NCI-H345 treated with DMSO at 0.1 percent for 48 hours (cell line): ENCODE results near the gene MARCHF11.

Experiments used
- DNase-seq: peaks from one replicate; lab custom pipeline; 2025; ENCODE audit not compliant: unreplicated experiment; lab: John Stamatoyannopoulos, UW

MARCHF11 gene

GRCh38 chr5:16134204-16134603 lies 45.4 kb downstream of the MARCHF11 start:
- DNase-seq, result no peak

- DNase-seq, result no peak
These were observed 47.7 kb downstream of the MARCHF11 start for GRCh38 chr5:16131878-16132277.

- no peak for DNase-seq
These were observed 50.6 kb downstream of the MARCHF11 start for GRCh38 chr5:16128944-16129343.

DNA sequence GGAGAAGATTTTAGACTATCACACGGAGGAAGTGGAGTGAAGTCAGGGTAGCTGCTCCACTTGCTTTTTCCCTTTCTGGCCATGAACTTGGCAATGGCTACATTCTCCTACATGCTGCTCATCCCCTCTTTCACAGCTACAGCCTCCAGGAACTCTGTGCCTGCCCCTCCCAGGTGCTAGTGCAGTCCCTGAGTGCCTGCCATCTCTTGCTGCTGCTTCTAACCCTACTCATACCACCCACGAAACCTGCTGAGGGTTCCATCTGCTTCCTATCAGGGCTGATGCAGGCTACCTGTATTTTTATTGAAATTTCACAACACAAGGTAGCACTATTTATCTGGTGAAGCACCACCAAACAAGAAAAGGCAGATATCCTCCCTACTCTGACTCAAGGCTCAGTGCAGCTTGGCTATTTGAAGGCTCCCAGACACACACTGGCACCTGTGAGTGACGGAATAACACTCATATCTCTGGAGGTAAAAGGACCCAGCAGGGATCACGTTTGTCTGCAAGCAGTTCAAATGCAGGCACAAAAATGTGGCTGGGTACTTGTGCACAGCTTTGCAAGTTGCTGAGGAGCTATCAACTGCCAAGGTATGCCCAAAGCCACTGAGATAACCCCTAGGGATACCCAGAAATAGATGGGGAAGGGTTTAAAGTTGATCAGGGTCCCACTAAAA lies 51.6 kb downstream of the MARCHF11 start:
- no peak for DNase-seq

GRCh38 chr5:16120579-16120978 lies 59.0 kb downstream of the MARCHF11 start:
- DNase-seq, result no peak

GRCh38 chr5:16119790-16120189 lies 59.8 kb downstream of the MARCHF11 start:
- DNase-seq, result no peak

GRCh38 chr5:16115140-16115539 lies 64.5 kb downstream of the MARCHF11 start:
- DNase-seq, result no peak

DNA sequence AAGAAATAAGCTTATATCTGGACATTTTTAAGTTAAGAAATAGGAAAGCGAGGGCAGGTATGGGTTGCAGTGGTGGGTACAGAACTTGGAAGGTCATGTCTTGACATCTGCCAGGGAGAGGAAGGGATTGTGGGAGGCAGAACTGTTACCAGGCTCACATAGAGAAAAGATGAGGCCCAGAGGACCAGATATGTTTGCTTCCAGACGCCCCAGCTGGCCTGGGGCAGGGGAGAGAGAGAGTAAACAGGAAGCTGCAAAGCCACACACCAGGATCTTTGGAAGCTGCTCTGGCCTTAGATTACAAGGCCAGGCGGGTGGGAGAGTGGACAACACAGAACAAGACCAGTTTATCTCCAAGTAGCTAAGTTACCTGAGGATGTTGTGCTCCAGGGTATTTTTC lies 71.2 kb downstream of the MARCHF11 start:
- no peak for DNase-seq

DNA sequence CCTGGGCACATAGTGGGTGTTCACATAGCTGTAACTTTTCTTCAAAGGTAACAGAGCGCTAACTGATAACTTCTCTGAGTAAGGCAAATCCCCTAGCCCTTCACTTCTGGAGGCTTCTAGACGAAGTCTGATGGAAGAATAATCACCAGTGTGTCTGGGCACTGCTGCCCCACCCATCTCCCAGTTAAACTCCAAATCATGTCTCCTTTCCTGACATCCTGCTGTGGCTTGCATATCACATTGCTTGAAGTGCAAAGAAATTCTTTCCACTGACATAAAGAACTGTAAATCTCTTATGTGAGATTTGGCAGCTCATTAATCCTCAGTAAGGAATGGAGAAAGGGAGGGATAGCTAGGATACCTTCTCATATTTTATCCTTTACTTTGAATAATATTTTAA lies 74.6 kb downstream of the MARCHF11 start:
- DNase-seq, result no peak

DNA sequence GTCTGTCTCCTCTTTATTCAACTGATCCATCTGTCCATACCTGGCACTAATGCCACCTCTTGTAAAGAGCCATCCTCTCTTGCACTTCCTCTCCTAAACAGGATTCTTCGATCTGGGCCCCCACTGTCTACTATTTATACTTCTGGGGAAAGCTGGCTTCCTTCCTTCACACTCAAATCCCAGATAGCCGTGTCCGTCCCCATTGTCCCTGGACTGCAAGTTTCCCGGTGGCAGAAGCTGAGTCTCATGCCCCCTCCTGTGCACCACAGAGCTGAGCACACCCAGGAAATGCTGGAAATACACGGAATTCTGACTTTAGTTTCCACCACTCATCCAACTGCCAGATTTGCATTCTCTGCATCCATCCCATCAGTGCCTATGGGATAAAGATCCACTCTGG lies 84.0 kb downstream of the MARCHF11 start:
- DNase-seq, result peak; percentile 5

GRCh38 chr5:16090270-16090669 lies 89.3 kb downstream of the MARCHF11 start:
- DNase-seq, result no peak

- no peak for DNase-seq
These were observed 96.6 kb downstream of the MARCHF11 start for GRCh38 chr5:16082982-16083381.

DNA sequence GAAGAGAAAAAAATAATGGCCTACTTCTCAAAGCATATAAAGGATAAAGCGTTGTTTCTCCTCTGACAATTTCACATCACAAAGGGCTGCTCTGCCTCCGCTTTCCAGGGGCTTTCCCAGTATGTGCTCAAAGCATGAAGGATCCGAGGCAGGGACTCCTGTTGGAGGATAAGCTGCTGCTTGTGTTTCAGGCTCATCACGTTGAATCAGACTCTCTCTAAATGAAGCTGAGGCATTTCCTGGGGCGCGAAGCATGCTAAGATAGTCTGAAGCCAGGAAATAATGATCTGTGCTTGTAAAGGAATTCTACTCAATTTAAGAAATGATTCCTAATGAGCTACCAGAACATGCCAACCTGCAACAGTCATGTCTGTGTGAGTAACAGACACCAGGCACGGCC lies 97.5 kb downstream of the MARCHF11 start:
- no peak for DNase-seq

- DNase-seq, result no peak
These were observed 98.1 kb downstream of the MARCHF11 start for GRCh38 chr5:16081376-16081955.

- DNase-seq, result no peak
These were observed 102.9 kb downstream of the MARCHF11 start for GRCh38 chr5:16076657-16077056.

- DNase-seq, result no peak
These were observed 105.2 kb downstream of the MARCHF11 start for GRCh38 chr5:16074358-16074757.

DNA sequence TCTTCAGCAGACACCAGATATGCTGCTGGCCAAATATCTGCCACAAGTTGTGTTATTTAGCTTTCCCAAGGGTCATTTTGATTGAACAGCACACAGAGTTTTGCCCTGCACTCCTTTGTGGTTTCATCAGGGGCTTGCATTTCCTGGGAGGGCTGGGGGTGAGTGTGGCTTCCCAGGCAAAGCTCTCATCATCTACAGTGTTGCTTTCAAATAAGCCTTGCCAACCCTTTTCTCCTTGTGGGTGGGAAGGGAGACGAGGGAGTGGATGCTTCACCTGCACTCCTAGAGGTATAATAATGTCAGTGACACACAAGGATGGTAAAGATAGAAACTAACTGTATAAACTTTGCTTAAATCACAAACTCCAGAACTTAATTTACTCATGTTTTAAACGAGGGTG lies 107.0 kb downstream of the MARCHF11 start:
- no peak for DNase-seq

DNA sequence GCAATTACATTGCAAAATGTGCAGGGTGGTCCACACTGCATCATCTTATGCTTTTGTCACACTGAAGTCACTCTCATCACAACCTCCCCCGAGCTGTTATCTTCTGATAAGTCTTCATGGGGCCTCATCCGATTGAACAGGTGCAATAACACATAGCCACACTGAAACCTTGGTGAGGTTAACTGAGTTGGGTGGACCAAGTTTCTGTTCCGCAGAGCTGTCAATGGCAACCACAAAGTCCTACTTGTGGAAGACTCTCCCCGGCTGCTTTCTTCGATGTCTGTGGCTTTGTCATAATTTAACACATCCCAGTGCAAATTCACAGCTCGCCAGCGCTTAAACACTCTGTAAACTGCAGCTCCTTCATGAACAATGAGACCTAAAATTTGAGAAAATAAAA lies 112.2 kb downstream of the MARCHF11 start:
- no peak for DNase-seq

DNA sequence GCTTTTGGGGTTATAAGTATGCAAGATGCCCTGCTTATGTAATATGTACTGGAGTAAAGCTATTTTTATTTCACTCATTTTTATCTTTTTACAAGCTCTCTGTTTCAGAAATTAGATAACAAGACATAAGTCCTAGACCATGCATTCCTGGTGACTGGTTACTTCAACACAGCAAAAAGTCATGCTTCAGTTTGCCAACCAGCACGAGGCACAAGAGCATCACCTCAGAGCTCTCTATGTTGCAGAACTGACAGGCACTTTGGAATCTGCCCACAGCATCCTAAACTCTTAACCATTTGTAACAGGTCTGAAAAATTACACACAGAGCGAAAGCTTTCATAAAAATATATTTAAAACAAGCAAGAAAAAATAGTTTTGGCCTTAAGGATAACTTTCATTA lies 112.8 kb downstream of the MARCHF11 start:
- no peak for DNase-seq

DNA sequence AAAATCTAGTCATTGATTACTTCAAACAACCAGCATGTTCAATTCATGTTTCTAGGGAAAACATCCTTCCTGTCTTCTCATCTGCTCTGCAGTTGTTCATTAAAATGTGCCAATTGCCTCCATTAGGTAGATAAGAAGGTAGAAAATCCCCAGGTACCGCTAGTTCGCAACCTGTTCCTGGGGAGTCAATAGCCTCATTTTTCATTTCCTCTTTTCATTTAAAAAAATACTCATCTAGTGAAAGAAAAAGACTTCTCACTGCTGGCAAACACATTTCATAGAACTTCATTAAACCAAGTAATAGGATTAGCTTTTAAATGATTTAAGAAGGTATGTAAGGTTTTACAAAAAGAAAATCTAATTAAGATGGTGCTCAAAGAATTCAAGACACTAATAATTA lies 113.3 kb downstream of the MARCHF11 start:
- no peak for DNase-seq

- DNase-seq, result no peak
These were observed 113.8 kb downstream of the MARCHF11 start for GRCh38 chr5:16065831-16066230.

DNA sequence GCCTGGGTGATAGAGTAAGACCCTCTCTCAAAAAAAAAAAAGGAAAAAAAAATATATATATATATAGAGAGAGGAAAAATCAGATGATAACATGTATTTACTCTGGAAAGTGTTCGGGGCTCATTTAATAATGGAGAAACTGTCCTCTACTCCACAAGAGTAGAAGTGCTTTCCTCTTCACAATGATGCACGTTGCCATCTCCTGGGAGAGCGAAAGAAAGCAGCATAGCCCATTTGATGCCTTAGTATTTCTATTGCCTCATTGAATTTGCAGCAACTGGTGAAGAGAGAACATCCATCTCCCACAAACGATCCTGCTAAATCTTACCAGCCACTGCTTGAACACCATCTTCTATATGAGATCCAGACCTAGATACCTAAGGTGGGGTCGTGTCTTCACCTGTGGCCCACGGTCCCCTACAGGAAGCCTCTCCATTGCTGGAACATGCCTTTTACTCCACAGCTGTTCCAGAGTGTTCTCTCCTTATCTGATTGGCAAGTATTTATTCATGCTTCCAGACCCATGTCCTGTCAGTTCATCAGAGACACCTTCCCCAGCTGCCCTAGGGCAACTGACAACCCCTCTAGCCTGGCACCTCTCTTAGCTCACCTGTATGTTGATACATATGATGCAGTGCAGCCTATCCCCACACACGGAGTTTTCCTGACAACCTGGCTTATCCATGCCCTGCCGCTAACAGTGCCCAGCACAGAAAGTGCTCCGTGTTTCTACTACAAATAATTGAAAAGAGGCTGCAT lies 115.3 kb downstream of the MARCHF11 start:
- DNase-seq, result no peak
